HG03064 (cell line): ENCODE measurements around the gene PTPRM.

Experiments
- ATAC-seq: cut with Tn5 transposase; IDR thresholded peaks from one replicate; pipeline ENCODE4 v1.9.1; 2021; ENCODE audit warnings: low read depth; ENCODE audit not compliant: unreplicated experiment

PTPRM gene

GRCh38 chr18:8242151-8242696 lies 675.1 kb downstream of the PTPRM start:
- ATAC-seq, result no peak

- ATAC-seq, result no peak
Measured at GRCh38 chr18:8247700-8248099, 680.6 kb downstream of the PTPRM start.

GRCh38 chr18:8248576-8248975 lies 681.5 kb downstream of the PTPRM start:
- no peak for ATAC-seq

- ATAC-seq, result no peak
Measured at GRCh38 chr18:8249811-8250210, 682.7 kb downstream of the PTPRM start.

GRCh38 chr18:8252371-8252770 lies 685.3 kb downstream of the PTPRM start:
- ATAC-seq, result no peak

GRCh38 chr18:8253944-8254343 lies 686.8 kb downstream of the PTPRM start:
- no peak for ATAC-seq

GRCh38 chr18:8254654-8255053 lies 687.5 kb downstream of the PTPRM start:
- no peak for ATAC-seq

- ATAC-seq, result no peak
Measured at GRCh38 chr18:8257851-8258434, 690.8 kb downstream of the PTPRM start.

GRCh38 chr18:8260319-8260718 lies 693.2 kb downstream of the PTPRM start:
- no peak for ATAC-seq

- no peak for ATAC-seq
Measured at GRCh38 chr18:8260827-8261226, 693.7 kb downstream of the PTPRM start.

GRCh38 chr18:8261651-8262091 lies 694.6 kb downstream of the PTPRM start:
- ATAC-seq, result no peak

GRCh38 chr18:8262221-8262620 lies 695.1 kb downstream of the PTPRM start:
- ATAC-seq, result no peak

- no peak for ATAC-seq
Measured at GRCh38 chr18:8264116-8264515, 697.0 kb downstream of the PTPRM start.

GRCh38 chr18:8264861-8265411 lies 697.8 kb downstream of the PTPRM start:
- ATAC-seq, result no peak

GRCh38 chr18:8272254-8272653 lies 705.1 kb downstream of the PTPRM start:
- no peak for ATAC-seq

- no peak for ATAC-seq
Measured at GRCh38 chr18:8274370-8274769, 707.3 kb downstream of the PTPRM start.

GRCh38 chr18:8276406-8276805 lies 709.3 kb downstream of the PTPRM start:
- ATAC-seq, result no peak

GRCh38 chr18:8277270-8277669 lies 710.2 kb downstream of the PTPRM start:
- no peak for ATAC-seq

GRCh38 chr18:8279346-8279745 lies 712.2 kb downstream of the PTPRM start:
- ATAC-seq, result no peak

GRCh38 chr18:8279781-8280330 lies 712.7 kb downstream of the PTPRM start:
- ATAC-seq, result no peak

- no peak for ATAC-seq
Measured at GRCh38 chr18:8283891-8284585, 716.9 kb downstream of the PTPRM start.

- no peak for ATAC-seq
Measured at GRCh38 chr18:8286303-8286702, 719.2 kb downstream of the PTPRM start.
